ENCODE measurements around the gene ILF2.

DNA sequence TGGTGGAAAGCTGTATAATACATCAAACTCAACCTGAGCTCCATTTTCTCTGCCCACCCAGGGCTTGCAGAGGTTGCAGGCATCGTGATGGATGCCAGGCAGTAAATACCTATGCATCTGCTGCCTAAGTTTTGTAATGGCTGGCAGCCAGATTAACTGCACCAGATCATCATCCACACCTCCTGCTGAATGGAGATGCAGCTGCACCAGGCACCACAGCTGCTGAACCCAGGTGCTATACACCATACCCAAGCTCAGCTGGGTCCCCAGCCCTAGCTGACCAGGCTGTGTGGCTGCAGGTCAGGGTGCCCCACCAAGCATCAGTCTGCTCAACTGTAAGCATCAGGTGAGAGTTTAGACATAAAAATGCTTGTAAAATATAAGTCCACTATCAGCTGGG lies 19.0 kb downstream of the ILF2 start:
- TF ChIP-seq, protein P1, sequence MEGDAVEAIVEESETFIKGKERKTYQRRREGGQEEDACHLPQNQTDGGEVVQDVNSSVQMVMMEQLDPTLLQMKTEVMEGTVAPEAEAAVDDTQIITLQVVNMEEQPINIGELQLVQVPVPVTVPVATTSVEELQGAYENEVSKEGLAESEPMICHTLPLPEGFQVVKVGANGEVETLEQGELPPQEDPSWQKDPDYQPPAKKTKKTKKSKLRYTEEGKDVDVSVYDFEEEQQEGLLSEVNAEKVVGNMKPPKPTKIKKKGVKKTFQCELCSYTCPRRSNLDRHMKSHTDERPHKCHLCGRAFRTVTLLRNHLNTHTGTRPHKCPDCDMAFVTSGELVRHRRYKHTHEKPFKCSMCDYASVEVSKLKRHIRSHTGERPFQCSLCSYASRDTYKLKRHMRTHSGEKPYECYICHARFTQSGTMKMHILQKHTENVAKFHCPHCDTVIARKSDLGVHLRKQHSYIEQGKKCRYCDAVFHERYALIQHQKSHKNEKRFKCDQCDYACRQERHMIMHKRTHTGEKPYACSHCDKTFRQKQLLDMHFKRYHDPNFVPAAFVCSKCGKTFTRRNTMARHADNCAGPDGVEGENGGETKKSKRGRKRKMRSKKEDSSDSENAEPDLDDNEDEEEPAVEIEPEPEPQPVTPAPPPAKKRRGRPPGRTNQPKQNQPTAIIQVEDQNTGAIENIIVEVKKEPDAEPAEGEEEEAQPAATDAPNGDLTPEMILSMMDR (conservative IDR thresholded peaks at IDR 0.05; ENCODE audit: low read length), result no peak
- TF ChIP-seq EZH2phosphoT487 (IDR thresholded peaks at IDR 0.05; ENCODE audit: borderline replicate concordance, low read depth, low read length), result no peak

Data from OCI-LY7 (cell line).